ENCODE data around the gene MRPS35.
A peak's percentile ranks its signal among the peaks of the same experiment; 100 is the strongest.

The MRPS35 gene

DNA sequence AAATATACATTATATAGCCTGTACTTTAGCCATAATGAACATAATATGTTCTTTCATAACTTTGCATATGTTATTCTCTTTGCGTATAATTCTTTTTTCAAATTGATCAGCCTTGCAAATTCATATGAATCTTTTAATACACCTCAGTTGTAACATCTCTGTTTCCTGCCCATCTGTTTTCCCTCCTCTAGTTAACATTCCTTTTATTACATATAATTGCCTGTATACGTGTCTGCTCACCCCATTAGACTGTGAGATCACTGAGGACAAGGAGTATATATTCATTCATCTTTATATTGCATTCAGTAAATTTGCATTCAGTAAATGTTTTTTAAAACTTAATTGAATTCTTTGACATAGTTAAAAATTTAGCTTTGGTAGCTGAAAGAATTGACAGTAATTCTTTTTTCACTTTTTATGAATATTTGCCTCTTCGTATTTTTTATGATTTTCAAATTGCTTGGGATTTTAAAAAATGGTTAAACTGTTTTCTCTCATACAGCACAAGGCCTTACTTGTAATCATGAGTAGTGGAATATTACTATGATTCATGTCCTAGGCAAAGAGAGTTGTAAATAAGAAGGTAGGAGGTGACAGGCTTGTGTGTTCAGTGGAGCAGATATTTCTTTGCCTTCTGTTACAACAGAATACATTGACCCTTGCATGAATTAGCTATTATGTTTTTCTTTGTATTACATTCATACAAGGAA is 36.6 kb downstream of the MRPS35 start:
- no peak overlapping the region for H3K4me3 ChIP-seq (ENCODE audit: control insufficient read depth, low read depth, low read length)
- peak; percentile 80 for DNase-seq (ENCODE audit: low read depth)
- TF ChIP-seq, protein P1, sequence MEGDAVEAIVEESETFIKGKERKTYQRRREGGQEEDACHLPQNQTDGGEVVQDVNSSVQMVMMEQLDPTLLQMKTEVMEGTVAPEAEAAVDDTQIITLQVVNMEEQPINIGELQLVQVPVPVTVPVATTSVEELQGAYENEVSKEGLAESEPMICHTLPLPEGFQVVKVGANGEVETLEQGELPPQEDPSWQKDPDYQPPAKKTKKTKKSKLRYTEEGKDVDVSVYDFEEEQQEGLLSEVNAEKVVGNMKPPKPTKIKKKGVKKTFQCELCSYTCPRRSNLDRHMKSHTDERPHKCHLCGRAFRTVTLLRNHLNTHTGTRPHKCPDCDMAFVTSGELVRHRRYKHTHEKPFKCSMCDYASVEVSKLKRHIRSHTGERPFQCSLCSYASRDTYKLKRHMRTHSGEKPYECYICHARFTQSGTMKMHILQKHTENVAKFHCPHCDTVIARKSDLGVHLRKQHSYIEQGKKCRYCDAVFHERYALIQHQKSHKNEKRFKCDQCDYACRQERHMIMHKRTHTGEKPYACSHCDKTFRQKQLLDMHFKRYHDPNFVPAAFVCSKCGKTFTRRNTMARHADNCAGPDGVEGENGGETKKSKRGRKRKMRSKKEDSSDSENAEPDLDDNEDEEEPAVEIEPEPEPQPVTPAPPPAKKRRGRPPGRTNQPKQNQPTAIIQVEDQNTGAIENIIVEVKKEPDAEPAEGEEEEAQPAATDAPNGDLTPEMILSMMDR (conservative IDR thresholded peaks at IDR 0.05; ENCODE audit: control insufficient read depth, insufficient read depth, low read depth, low read length) = no peak

GRCh38 chr12:27751386-27752047 is 40.9 kb downstream of the MRPS35 start:
- DNase-seq (ENCODE audit: low read depth) = no peak
- TF ChIP-seq, protein P1 (conservative IDR thresholded peaks at IDR 0.05; ENCODE audit: control insufficient read depth, insufficient read depth, low read depth, low read length) = no peak
- no peak overlapping the region for H3K4me3 ChIP-seq (ENCODE audit: control insufficient read depth, low read depth, low read length)

DNA sequence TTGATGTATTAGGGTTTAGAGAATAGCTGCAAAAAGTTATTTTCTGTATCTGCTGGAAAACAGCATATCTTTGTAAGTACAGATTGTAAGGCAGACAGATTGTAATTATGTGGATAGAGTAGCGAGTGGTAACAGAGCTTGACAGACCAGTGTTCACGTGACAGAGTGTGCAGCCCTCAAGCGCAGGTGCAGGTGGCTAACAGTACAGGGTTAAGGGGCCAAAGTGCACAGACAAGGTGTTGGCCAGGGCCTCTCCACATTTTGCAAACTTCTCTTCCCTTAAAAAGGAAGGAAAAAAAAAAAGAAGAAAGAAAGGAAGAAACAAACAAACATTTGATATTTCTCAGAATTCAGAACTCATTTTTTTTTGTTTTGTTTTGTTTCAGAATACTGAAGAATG is 44.2 kb downstream of the MRPS35 start:
- no peak overlapping the region for H3K4me3 ChIP-seq (ENCODE audit: control insufficient read depth, low read depth, low read length)
- no peak for DNase-seq (ENCODE audit: low read depth)
- TF ChIP-seq, protein P1 (conservative IDR thresholded peaks at IDR 0.05; ENCODE audit: control insufficient read depth, insufficient read depth, low read depth, low read length) = no peak

DNA sequence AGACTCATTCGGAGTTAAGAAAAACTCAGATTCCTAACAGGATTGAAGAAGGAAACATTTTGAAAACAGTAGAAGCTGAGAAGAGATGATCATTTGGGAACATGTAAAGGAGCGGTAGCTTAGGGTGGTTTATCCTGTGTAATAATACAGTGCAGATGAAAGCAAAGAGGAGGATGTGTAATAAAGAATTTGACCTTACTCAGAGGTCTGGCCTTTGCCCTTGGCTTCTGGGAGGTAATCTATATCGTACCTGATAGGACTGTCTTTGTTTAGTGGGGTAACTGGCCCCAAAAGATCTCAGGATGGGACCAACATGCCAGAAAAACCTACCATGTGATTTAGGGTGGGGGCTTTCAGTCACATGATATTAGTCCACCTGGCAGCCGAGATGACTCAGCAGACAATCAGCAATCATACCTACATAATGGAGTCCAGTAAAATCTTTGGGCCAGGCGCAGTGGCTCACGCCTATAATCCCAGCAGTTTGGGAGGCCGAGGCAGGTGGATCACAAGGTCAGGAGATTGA is 46.1 kb downstream of the MRPS35 start:
- TF ChIP-seq, protein P1 (conservative IDR thresholded peaks at IDR 0.05; ENCODE audit: control insufficient read depth, insufficient read depth, low read depth, low read length) = no peak
- no peak for DNase-seq (ENCODE audit: low read depth)
- H3K4me3 ChIP-seq (ENCODE audit: control insufficient read depth, low read depth, low read length) = no peak overlapping the region

DNA sequence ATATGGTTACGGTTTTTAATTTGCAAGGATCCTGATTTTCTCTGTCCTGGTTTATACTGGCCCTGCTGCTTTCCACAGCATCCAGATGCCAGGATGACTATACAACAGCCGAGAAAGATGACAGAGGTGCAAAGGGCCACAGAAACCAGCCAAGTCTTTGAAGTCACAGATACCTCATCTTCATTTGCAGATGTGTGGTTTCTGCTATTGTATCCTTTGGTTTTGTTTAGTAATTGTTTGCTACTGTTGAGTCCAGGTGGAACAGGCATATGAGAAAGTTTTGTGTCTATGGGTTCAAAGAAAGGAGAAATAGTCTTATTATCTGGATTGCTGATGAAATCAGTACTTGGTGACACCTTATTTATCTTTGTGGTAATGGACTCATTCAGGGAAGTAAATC is 52.1 kb downstream of the MRPS35 start:
- H3K4me3 ChIP-seq (ENCODE audit: control insufficient read depth, low read depth, low read length) = no peak overlapping the region
- TF ChIP-seq, protein P1 (conservative IDR thresholded peaks at IDR 0.05; ENCODE audit: control insufficient read depth, insufficient read depth, low read depth, low read length) = no peak
- no peak for DNase-seq (ENCODE audit: low read depth)

DNA sequence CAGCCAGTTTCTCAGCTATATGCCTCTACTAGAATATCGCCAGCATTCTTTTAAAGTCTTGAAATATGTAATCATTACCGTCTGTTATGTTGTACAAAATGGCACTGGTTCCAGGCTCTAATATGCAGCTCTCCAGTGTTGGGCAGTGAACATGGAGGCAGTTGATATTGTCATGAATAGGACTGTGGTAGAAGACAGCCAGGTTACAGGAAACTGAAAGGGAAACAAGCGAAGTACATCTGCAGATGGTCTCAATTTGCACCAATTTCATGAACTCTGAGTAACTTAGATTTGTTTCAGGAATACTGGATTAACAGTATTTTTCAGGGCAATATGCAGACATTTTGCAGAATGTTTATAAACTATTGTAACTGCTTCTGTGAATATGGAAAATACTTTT is 56.0 kb downstream of the MRPS35 start:
- no peak for DNase-seq (ENCODE audit: low read depth)
- TF ChIP-seq, protein P1 (conservative IDR thresholded peaks at IDR 0.05; ENCODE audit: control insufficient read depth, insufficient read depth, low read depth, low read length) = no peak

More for the DNA sequence above, 56.0 kb downstream of the MRPS35 start:
- no peak overlapping the region for H3K4me3 ChIP-seq (ENCODE audit: control insufficient read depth, low read depth, low read length)
